MM.1S (cell line): ENCODE measurements around the gene KCNQ1.

Experiments used
- EZH2 ChIP-seq: fragments of 300-600 bp; sonication (generic); optimal IDR thresholded peaks from 2 replicates; pipeline ENCODE3; 2017; ENCODE audit warnings: low read depth, mild to moderate bottlenecking, antibody characterized with exemption, low read length, mixed read lengths
- EZH2phosphoT487 ChIP-seq: fragments of 300-600 bp; sonication (generic); IDR thresholded peaks from 2 replicates; pipeline ENCODE4 v1.6.1; 2018; ENCODE audit warnings: antibody characterized with exemption, low read length
- TF ChIP-seq, protein P1 (sequence below): fragments of 300-600 bp; sonication (generic); IDR thresholded peaks from 2 replicates; pipeline ENCODE4 v1.5.1; 2016; ENCODE audit warnings: antibody characterized with exemption, low read length, mixed read lengths

DNA sequence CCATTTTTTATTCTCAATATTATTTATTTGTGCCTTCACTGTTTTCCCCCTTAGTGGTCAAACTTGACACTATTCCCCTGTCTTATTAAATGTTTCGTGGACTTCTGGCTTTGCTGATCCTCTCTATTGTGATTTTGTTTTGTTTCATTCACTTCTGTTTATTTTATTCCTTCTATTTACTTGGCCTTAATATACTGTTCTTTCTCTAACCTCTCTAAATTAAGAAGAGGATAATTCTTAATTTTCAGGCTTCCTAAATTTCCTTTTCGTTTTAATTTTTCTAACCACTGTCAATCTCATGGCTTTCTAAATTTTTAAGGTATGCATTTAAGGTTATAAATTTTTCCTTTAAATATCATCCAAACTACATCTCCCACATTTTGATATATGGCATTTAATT lies 338.0 kb downstream of the KCNQ1 start:
- TF ChIP-seq, protein P1, sequence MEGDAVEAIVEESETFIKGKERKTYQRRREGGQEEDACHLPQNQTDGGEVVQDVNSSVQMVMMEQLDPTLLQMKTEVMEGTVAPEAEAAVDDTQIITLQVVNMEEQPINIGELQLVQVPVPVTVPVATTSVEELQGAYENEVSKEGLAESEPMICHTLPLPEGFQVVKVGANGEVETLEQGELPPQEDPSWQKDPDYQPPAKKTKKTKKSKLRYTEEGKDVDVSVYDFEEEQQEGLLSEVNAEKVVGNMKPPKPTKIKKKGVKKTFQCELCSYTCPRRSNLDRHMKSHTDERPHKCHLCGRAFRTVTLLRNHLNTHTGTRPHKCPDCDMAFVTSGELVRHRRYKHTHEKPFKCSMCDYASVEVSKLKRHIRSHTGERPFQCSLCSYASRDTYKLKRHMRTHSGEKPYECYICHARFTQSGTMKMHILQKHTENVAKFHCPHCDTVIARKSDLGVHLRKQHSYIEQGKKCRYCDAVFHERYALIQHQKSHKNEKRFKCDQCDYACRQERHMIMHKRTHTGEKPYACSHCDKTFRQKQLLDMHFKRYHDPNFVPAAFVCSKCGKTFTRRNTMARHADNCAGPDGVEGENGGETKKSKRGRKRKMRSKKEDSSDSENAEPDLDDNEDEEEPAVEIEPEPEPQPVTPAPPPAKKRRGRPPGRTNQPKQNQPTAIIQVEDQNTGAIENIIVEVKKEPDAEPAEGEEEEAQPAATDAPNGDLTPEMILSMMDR, result no peak
- TF ChIP-seq EZH2phosphoT487, result no peak
- no peak for TF ChIP-seq EZH2
